ENCODE results near the gene RER1. TPM values are rescaled to one million over a fixed set of nuclear protein-coding genes. Genes with fewer than 3 reads are reported as not detected.

Gene RER1
- polyA plus RNA-seq, 1 donor from 2014 or later, result 58.7 TPM

- no peaks in the 10 kb centered on the region for H4K20me1 ChIP-seq (ENCODE audit: insufficient read depth)
- no peak overlapping the region for H3K9ac ChIP-seq (ENCODE audit: low read length)
- no peak overlapping the region for H3K4me3 ChIP-seq (ENCODE audit: low read length)
- TF ChIP-seq TAF1 (IDR thresholded peaks at IDR 0.05; ENCODE audit: low read depth) (no peak), REST (IDR thresholded peaks at IDR 0.05; ENCODE audit: borderline replicate concordance) (no peak), EZH2 (IDR thresholded peaks at IDR 0.05; ENCODE audit: borderline replicate concordance, insufficient read depth, low read length, poor library complexity, severe bottlenecking) (no peak), EP300 (conservative IDR thresholded peaks at IDR 0.05; ENCODE audit: poor library complexity, severe bottlenecking) (no peak), POLR2AphosphoS5 (IDR thresholded peaks at IDR 0.05) (no peak), SMC3 (conservative IDR thresholded peaks at IDR 0.05; ENCODE audit: poor library complexity) (no peak), MXI1 (conservative IDR thresholded peaks at IDR 0.05; ENCODE audit: poor library complexity, severe bottlenecking) (no peak), CTCF (IDR thresholded peaks at IDR 0.05; ENCODE audit: poor library complexity, severe bottlenecking) (no peak), RAD21 (conservative IDR thresholded peaks at IDR 0.05) (no peak)
- no peaks in the 10 kb centered on the region for H3K9me2 ChIP-seq (ENCODE audit: insufficient read depth, low read length)
- H3K9me3 ChIP-seq (ENCODE audit: low read length), result no peaks in the 10 kb centered on the region
- H2AFZ ChIP-seq (ENCODE audit: low read depth, low read length), result no peak overlapping the region
- H3K27me3 ChIP-seq (ENCODE audit: insufficient read depth, low read depth, low read length), result no peaks in the 10 kb centered on the region
- H3K27ac ChIP-seq (ENCODE audit: low read length), result no peak overlapping the region
- H3K79me2 ChIP-seq (replicated peaks; ENCODE audit: insufficient read depth, low read length), result no peaks in the 10 kb centered on the region
- H3K36me3 ChIP-seq (ENCODE audit: insufficient read depth, low read length), result no peaks in the 10 kb centered on the region
- no peaks in the 10 kb centered on the region for H3F3A ChIP-seq (ENCODE audit: insufficient read depth, low read length, poor library complexity, severe bottlenecking)
- H3K4me2 ChIP-seq (ENCODE audit: low read length), result no peak overlapping the region
Measured at GRCh38 chr1:2373551-2374251, 17.9 kb upstream of the RER1 start.

- H4K20me1 ChIP-seq (ENCODE audit: insufficient read depth), result no peaks in the 10 kb centered on the region
- no peaks in the 10 kb centered on the region for H3K36me3 ChIP-seq (ENCODE audit: insufficient read depth, low read length)
- H3F3A ChIP-seq (ENCODE audit: insufficient read depth, low read length, poor library complexity, severe bottlenecking), result no peaks in the 10 kb centered on the region
- H3K27me3 ChIP-seq (ENCODE audit: insufficient read depth, low read depth, low read length), result no peaks in the 10 kb centered on the region
- H2AFZ ChIP-seq (ENCODE audit: low read depth, low read length), result no peak overlapping the region
- H3K79me2 ChIP-seq (replicated peaks; ENCODE audit: insufficient read depth, low read length), result no peaks in the 10 kb centered on the region
- no peaks in the 10 kb centered on the region for H3K9me2 ChIP-seq (ENCODE audit: insufficient read depth, low read length)
- no peak overlapping the region for H3K27ac ChIP-seq (ENCODE audit: low read length)
- TF ChIP-seq EP300 (conservative IDR thresholded peaks at IDR 0.05; ENCODE audit: poor library complexity, severe bottlenecking), result no peak
- no peak for TF ChIP-seq CTCF (IDR thresholded peaks at IDR 0.05; ENCODE audit: poor library complexity, severe bottlenecking)
- no peak for TF ChIP-seq SMC3 (conservative IDR thresholded peaks at IDR 0.05; ENCODE audit: poor library complexity)
- TF ChIP-seq REST (IDR thresholded peaks at IDR 0.05; ENCODE audit: borderline replicate concordance), result no peak
- no peaks in the 10 kb centered on the region for H3K9me3 ChIP-seq (ENCODE audit: low read length)
- H3K4me3 ChIP-seq (ENCODE audit: low read length), result no peak overlapping the region
- no peak overlapping the region for H3K4me2 ChIP-seq (ENCODE audit: low read length)
- H3K9ac ChIP-seq (ENCODE audit: low read length), result no peak overlapping the region
Measured at GRCh38 chr1:2374252-2375155, 17.1 kb upstream of the RER1 start.
